SJSA1 (cell line): ENCODE results near the gene AGPAT4. TPM values are rescaled to one million over a fixed set of nuclear protein-coding genes. Genes with fewer than 3 reads are reported as not detected.
A peak's percentile ranks its signal among the peaks of the same experiment; 100 is the strongest.
"Not testable (repeated sequence)": the region's sequence is repeated elsewhere in the genome, so short reads cannot be mapped to it uniquely, and the experiment has no call there.

Experiments
- DNase-seq, 2 experiments: peaks; one replicate each; pipeline ENCODE4 v3.0.0-alpha.2; 2015 to 2020; ENCODE audit warnings: low spot score in 2 of 2, low read depth in 1 of 2
- H3K27ac ChIP-seq: fragments of 250-450 bp; sonication (Bioruptor Pico); 2 replicates; pipeline ENCODE4 v1.5.1; 2020; ENCODE audit warnings: mild to moderate bottlenecking, moderate library complexity
- H3K27me3 ChIP-seq: fragments of 250-450 bp; sonication (Bioruptor Pico); replicated peaks from 2 replicates; pipeline ENCODE4 v1.5.1; 2020; ENCODE audit warnings: mild to moderate bottlenecking, moderate library complexity
- H3K36me3 ChIP-seq: fragments of 250-450 bp; sonication (Bioruptor Pico); 2 replicates; pipeline ENCODE4 v1.5.1; 2020; ENCODE audit warnings: mild to moderate bottlenecking
- H3K4me1 ChIP-seq: fragments of 250-450 bp; sonication (Bioruptor Pico); replicated peaks from 2 replicates; pipeline ENCODE4 v1.6.1; 2021; ENCODE audit warnings: mild to moderate bottlenecking
- H3K4me3 ChIP-seq: fragments of 250-450 bp; sonication (Bioruptor Pico); 2 replicates; pipeline ENCODE4 v1.5.1; 2020; ENCODE audit warnings: mild to moderate bottlenecking
- H3K9me3 ChIP-seq: fragments of 250-450 bp; sonication (Bioruptor Pico); replicated peaks from 2 replicates; pipeline ENCODE4 v1.5.1; 2020; ENCODE audit warnings: mild to moderate bottlenecking
- total RNA-seq: library from RNA; depleted of rRNA; stranded (reverse); fragments of >200 nt; shearing (Covaris generic); gene quantifications from 2 replicates; pipeline ENCODE4 v1.2.3, GENCODE V29; 2014

AGPAT4 gene
- total RNA-seq, 1 experiment from 2014 or later, result 6.2 TPM

DNA sequence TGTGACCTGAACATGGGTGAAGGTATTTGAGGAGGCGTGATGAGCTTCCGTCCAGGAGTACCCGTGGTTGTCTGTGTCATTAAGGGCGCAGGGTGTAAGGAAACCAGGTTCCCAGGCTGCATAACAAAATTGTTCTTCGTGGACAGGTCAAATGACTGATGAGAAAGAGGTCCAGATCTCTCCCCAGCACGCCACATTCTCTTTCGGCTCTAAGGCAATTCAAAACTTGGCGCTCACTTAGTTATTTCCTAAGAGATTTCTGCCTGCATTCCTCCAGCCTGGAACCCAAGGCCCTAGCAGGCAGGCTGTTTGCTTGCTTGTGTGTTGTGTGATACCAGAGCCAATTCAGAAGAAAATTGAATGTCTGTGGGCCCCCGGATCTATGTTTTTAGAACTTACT lies 139.9 kb downstream of the AGPAT4 start:
- no peak overlapping the region for H3K27ac ChIP-seq
- H3K9me3 ChIP-seq, result no peaks in the 10 kb centered on the region
- H3K27me3 ChIP-seq, result no peaks in the 10 kb centered on the region
- no peak overlapping the region for H3K4me3 ChIP-seq
- DNase-seq, result no peak
- peaks cover 47% of the 10 kb centered on the region for H3K36me3 ChIP-seq
- no peaks in the 10 kb centered on the region for H3K4me1 ChIP-seq

DNA sequence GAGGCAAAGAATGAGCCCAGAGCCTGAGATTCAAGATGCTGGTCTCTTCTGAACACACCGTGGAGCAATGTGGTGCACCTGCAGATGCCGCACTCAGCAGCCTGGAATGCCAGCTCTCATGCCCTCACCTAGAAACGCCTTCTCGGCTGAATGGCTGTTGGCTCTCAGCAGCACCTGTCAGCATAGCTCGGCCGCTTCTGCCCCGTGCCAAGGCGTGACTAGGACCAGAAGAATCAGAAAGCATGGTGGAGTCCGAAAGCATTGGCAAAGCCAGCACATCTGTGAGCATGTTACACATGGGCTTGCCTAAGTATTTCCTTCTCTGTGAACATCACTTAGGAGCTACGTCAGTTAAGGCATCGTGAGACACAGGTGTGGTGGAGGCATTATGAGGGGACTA lies 141.5 kb downstream of the AGPAT4 start:
- Histone ChIP-seq H3K4me3 (no peak overlapping the region), H3K27me3 (no peaks in the 10 kb centered on the region)
- DNase-seq, result no peak

DNA sequence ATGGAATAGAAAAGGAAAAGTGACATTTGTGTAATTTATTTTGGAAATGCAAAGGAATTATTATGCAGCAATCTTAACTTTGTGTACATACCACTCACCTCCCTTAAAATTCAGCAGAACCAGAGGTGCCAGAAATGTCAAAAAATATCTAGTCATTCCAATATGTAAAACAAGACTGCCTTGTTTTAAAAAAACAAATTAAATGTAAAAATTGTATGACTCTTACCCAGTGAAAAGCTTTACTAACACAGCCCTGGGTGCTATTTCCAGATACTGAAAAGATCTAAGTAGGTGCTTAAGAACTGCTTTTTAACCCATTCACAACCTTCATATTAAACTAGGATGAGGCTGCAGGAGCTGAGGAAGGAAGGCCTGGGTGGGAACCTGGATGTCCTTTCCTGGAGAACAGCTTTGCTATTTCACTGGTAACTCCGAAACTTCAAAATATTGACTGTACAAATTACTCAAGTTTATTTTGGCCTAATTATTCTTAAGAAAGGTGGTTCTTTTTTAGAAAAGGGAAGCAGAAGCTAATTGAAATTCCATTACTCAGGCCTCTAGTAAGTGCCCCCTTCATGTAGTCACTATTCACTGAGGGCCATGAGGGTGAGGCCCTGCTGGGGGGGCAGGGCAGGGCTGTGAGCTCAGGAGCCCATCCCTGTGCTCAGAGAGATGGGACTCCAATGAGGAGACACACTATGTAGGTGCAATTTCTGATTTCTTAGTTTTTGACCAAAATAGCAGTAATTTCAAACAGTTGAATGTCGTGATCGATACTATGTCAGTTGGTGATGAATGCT lies 142.7 kb downstream of the AGPAT4 start:
- Histone ChIP-seq H3K4me3 (no peak overlapping the region), H3K4me1 (peaks cover 8% of the 10 kb centered on the region), H3K9me3 (no peaks in the 10 kb centered on the region), H3K27ac (no peak overlapping the region), H3K36me3 (peaks cover 46% of the 10 kb centered on the region), H3K27me3 (no peaks in the 10 kb centered on the region)
- no peak for DNase-seq

More for the DNA sequence above, 141.5 kb downstream of the AGPAT4 start:
- Histone ChIP-seq H3K27ac (no peak overlapping the region), H3K36me3 (peaks cover 46% of the 10 kb centered on the region), H3K4me1 (peaks cover 8% of the 10 kb centered on the region), H3K9me3 (no peaks in the 10 kb centered on the region)

DNA sequence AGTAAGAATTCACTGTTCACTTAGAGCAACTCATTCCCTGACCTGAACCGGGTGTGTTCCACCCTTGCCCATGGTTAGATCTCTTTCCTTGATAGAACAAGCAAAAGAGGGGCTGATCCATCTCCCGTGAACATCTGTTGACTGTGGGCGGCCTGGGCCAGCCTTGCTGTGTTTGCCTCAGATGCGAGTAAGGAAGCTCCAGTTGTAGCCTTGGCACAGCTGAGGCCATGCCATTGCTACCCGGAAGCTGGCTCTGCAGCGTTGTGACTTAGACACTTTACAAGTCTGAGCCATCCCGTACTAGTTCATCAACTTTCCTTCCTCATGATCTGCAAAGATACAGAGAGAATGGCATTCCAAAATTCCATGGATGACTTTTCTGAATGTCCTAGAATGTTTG lies 143.3 kb downstream of the AGPAT4 start:
- Histone ChIP-seq H3K9me3 (no peaks in the 10 kb centered on the region), H3K27ac (no peak overlapping the region), H3K4me1 (peaks cover 8% of the 10 kb centered on the region), H3K27me3 (no peaks in the 10 kb centered on the region), H3K36me3 (peaks cover 44% of the 10 kb centered on the region), H3K4me3 (no peak overlapping the region)
- DNase-seq, result no peak

DNA sequence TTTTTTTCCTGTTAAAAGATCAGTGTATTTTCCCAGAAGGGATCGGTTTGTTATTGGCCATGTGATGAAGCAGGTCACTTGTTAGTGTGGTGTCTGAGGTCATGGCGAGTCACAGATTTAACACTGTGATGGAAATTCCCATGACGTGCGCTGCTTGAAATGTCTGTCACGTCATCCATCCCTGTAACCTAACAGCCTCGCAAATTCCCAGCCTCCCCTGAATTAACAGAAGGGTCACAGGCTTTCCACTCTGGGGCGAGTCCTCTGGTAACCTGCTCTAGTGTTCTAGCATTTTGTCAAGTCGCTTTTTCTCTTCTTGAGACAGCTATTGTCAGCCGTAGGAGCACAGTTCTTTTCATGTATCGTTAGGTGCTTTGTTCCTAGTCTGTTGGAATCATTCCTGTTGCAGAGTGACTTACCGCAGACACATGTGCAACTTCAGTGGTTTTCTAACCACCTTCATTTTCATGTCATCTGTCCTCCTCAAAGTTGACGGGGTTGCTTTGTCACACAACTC lies 145.1 kb downstream of the AGPAT4 start:
- H3K27me3 ChIP-seq, result no peaks in the 10 kb centered on the region
- H3K27ac ChIP-seq, result peak overlapping the region; percentile 53
- H3K4me1 ChIP-seq, result peaks cover 8% of the 10 kb centered on the region
- no peaks in the 10 kb centered on the region for H3K9me3 ChIP-seq
- peaks cover 43% of the 10 kb centered on the region for H3K36me3 ChIP-seq
- DNase-seq, result peak in 1 of 2 experiments; percentile 59
- no peak overlapping the region for H3K4me3 ChIP-seq

DNA sequence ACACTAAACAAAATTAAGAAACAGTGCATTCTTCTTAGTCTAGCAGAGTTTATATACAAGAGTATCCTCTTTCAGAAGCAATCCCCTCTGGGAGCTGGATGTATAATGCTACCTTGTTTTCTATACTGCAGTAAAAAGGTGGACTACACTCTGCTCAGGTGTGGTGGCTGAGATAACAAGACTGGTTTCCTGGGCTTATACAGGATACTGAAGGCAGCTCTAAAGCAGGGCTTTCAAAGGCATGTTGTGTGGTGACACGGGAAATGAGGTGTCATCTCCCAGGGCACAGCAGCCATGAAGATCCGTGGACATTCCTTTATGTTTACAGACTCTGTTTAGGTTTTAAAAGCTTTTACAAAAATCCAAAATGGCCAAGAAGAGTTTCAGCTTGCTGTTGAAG lies 145.6 kb downstream of the AGPAT4 start:
- Histone ChIP-seq H3K36me3 (peaks cover 38% of the 10 kb centered on the region), H3K27ac (peak overlapping the region; percentile 53), H3K4me3 (no peak overlapping the region), H3K4me1 (peaks cover 8% of the 10 kb centered on the region), H3K9me3 (0 out of 2 replicates have a peak, but pooled peaks cover 3% of the 10 kb centered on the region), H3K27me3 (no peaks in the 10 kb centered on the region)
- no peak for DNase-seq

DNA sequence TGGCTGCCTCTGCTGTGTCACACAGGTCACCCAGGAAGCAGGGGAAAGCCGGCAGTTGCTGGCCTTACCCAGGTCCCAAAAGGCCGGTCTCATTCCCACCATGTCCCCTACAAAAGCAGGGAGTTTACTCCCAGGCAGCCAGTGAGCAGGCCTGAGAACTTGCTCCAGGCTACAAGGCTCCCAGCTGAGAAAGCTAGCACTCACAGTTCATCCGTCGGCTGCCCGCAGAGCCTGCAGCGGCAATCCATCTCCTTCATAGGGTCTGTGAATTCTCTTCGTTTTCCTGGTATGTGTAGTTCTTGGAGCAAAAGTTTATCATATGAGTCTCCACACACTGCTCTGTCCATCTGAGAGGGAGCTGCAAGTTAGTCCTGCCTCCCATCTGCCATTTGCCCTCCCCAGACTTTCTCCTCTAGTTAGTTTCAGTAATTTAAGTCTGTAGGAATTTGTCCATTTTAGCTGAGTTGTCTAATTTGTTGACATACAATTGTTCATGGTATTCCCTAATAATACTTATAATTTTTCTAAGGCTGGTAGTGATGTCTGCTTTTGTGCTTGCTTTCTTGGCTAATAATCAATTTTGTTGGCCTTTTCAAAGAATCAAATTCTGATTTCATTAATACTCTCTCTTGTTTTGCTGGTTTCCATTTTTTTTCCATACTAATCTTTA lies 146.7 kb downstream of the AGPAT4 start:
- DNase-seq, result no peak
- Histone ChIP-seq H3K27me3 (no peaks in the 10 kb centered on the region), H3K4me1 (peaks cover 8% of the 10 kb centered on the region), H3K27ac (no peak overlapping the region), H3K4me3 (no peak overlapping the region), H3K36me3 (peaks cover 35% of the 10 kb centered on the region), H3K9me3 (0 out of 2 replicates have a peak, but pooled peaks cover 3% of the 10 kb centered on the region)

DNA sequence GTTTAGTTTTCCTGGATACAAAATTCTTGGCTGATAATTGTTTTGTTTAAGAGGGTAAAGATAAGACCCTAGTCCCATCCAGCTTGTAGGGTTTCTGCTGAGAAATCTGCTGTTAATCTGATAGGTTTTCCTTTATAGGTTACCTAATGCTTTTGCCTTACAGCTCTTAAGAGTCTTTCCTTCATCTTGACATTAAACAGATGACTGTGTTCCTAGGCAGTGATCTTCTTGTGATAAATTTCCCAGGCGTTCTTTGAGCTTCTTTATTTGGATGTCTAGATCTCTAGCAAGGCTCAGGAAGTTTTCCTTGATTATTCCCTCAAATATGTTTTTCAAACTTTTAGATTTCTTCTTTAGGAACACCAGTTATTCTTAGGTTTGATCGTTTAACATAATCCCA lies 148.3 kb downstream of the AGPAT4 start:
- DNase-seq, result no peak
- Histone ChIP-seq H3K27ac (no peak overlapping the region), H3K9me3 (0 out of 2 replicates have a peak, but pooled peaks cover 3% of the 10 kb centered on the region), H3K4me1 (peaks cover 8% of the 10 kb centered on the region), H3K4me3 (no peak overlapping the region), H3K36me3 (peaks cover 35% of the 10 kb centered on the region), H3K27me3 (no peaks in the 10 kb centered on the region)

DNA sequence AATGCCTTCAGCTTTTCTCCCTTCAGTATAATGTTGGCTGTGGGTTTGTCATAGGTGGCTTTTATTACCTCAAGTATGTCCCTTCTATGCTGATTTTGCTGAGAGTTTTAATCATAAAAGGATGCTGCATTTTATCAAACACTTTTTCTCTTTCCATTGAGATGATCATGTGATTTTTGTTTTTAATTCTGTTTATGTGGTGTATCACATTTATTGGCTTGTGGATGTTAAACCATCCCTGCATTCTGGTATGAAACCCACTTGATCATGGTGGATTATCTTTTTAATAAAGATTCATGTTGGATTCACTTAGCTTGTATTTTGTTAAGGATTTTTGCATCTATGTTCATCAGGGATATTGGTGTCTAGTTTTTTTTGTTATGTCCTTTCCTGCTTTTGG lies 150.5 kb downstream of the AGPAT4 start:
- not testable (repeated sequence) for H3K4me3 ChIP-seq, H3K9me3 ChIP-seq, H3K4me1 ChIP-seq, H3K27ac ChIP-seq, DNase-seq, H3K27me3 ChIP-seq
- peaks cover 36% of the 10 kb centered on the region for H3K36me3 ChIP-seq

DNA sequence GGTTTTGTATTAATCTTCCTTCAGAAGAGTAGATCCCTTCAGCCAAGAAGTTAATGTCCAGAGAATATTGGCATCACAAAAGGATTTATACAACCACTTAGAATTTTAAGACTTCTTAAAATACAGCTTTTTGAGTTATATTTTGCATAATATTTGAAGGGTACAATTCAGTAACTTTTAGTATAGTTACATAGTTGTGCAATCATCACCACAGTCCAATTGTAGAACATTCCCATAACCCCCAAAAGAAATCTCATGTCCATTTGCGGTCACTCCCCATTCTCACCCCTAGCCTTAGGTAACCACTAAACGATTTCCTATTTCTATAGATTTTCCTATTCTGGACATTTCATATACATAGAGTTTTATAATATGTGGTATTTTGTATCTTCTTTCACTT lies 155.9 kb downstream of the AGPAT4 start:
- Histone ChIP-seq H3K9me3 (no peaks in the 10 kb centered on the region; the same call in 1 of the 2 replicates), H3K36me3 (peaks cover 63% of the 10 kb centered on the region), H3K4me1 (no peaks in the 10 kb centered on the region), H3K4me3 (no peak overlapping the region), H3K27ac (no peak overlapping the region), H3K27me3 (no peaks in the 10 kb centered on the region)
- DNase-seq, result no peak

DNA sequence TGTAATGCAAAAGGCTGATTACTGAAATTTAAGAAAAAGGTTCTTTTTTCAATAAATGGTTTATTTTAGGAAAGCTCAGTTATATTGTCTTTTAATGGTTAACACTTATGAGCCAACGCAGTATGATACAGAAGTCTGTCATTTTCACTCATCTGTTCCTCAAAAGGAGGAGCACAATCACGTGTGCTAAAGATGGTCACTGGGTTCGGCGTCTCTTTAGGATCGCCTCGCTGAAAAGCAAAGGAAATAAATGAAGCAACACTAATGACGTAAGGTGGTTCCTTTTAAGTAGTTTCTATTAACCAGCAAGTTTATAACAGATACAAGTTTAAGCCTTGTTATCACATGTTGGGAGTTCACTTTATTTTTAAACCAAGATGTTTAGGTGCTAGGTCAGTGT lies 156.6 kb downstream of the AGPAT4 start:
- H3K27me3 ChIP-seq, result no peaks in the 10 kb centered on the region
- no peaks in the 10 kb centered on the region; the same call in 1 of the 2 replicates for H3K9me3 ChIP-seq
- H3K4me3 ChIP-seq, result no peak overlapping the region
- peaks cover 70% of the 10 kb centered on the region for H3K36me3 ChIP-seq
- no peaks in the 10 kb centered on the region for H3K4me1 ChIP-seq
- no peak for DNase-seq
- H3K27ac ChIP-seq, result no peak overlapping the region

DNA sequence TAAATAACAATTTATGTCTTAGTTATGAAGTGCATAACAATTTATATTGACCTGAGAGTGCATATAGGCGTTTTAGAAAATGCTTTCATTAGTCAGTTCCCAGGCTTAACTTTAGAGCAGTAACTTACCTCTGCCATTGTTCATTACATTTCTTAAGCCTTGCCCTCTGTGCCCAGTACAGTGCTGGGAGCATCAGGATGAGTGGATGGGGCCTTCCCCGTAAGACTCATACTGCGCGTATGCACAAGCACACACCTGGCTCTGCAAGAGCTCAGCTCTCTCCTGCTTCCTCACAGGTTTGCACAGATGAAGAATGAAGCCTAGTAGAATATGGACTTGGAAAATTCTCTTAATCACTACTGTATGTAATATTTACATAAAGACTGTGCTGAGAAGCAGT lies 157.3 kb downstream of the AGPAT4 start:
- DNase-seq, result no peak
- no peak overlapping the region for H3K4me3 ChIP-seq
- H3K27me3 ChIP-seq, result no peaks in the 10 kb centered on the region
- no peaks in the 10 kb centered on the region for H3K4me1 ChIP-seq
- no peak overlapping the region for H3K27ac ChIP-seq
- peaks cover 76% of the 10 kb centered on the region for H3K36me3 ChIP-seq
- H3K9me3 ChIP-seq, result no peaks in the 10 kb centered on the region; the same call in 1 of the 2 replicates

DNA sequence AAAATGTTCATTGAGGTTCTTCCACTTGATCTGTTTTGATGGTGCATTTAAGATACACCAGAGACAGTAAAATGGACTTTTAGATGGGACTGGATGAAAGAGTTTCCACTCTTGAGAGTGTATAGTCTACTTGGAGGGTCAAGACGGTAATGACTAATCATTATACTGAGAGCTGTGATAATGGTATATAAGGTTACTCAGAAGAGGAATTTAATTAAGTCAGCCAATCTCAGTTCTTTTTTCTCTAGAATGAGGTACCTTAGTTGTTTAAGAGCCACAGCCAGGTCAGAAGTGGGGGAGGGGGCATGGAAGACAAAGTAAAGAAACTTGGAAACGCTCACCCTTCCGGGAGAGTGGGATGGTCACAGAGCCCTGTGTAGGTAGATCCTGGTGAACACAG lies 158.4 kb downstream of the AGPAT4 start:
- no peaks in the 10 kb centered on the region for H3K27me3 ChIP-seq
- H3K4me1 ChIP-seq, result no peaks in the 10 kb centered on the region
- no peak overlapping the region for H3K27ac ChIP-seq
- peaks cover 82% of the 10 kb centered on the region for H3K36me3 ChIP-seq
- H3K4me3 ChIP-seq, result no peak overlapping the region
- no peak for DNase-seq
- H3K9me3 ChIP-seq, result no peaks in the 10 kb centered on the region; the same call in 1 of the 2 replicates

DNA sequence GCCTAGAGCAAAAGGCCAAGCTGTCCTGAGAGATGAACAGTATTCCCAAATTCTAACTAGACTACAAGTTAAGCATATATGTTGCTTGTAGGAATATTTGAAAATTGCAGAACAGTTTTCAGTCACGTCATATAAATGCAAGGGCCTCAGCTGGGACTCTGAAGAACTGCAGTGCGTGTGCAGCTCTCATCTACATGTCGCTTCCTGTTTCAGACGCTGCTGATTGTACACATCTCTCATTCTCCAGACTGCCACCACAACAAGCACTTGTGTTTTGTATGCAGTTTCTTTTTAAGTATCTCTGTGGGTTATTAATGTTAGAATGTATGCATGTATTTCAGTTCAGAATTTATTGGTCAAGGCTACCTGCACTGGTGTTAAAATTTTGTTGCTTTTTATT lies 162.6 kb downstream of the AGPAT4 start:
- H3K36me3 ChIP-seq, result peaks cover 94% of the 10 kb centered on the region
- H3K4me3 ChIP-seq, result no peak overlapping the region
- DNase-seq, result no peak
- H3K27ac ChIP-seq, result no peak overlapping the region
- H3K4me1 ChIP-seq, result peaks cover 7% of the 10 kb centered on the region
- no peaks in the 10 kb centered on the region for H3K9me3 ChIP-seq
- no peaks in the 10 kb centered on the region for H3K27me3 ChIP-seq
